Measurements from ENCODE around the gene EVI5. TPM values are rescaled to one million over a fixed set of nuclear protein-coding genes. Genes with fewer than 3 reads are reported as not detected.
"Not testable (repeated sequence)": the region's sequence is repeated elsewhere in the genome, so short reads cannot be mapped to it uniquely, and the experiment has no call there.

The EVI5 gene
- polyA plus RNA-seq, 2 donors, result 1.6 to 1.9 TPM

GRCh38 chr1:92551916-92552315 lies 233.0 kb downstream of the EVI5 start:
- no peaks in the 10 kb centered on the region for H3K27me3 ChIP-seq (ENCODE audit: control insufficient read depth in 1 of 2, insufficient read depth in 2 of 2, low read length in 2 of 2)
- no peaks in the 10 kb centered on the region for H3K9me3 ChIP-seq (ENCODE audit: control insufficient read depth in 2 of 2, insufficient read depth in 1 of 2, low read depth in 1 of 2, low read length in 1 of 2)
- H3K4me1 ChIP-seq (ENCODE audit: control insufficient read depth in 2 of 2, insufficient read depth in 2 of 2, low read length in 1 of 2), result no peaks in the 10 kb centered on the region
- 30 to 38% methylated on average over 1 of the region's 1 CpG for WGBS, 2 donors
- H3K27ac ChIP-seq (ENCODE audit: low read depth in 2 of 2, low read length in 1 of 2), result no peak overlapping the region
- H3K4me3 ChIP-seq (ENCODE audit: low read depth in 1 of 2, low read length in 2 of 2), result no peak overlapping the region
- no peaks in the 10 kb centered on the region for H3K36me3 ChIP-seq (ENCODE audit: control insufficient read depth in 2 of 2, insufficient read depth in 2 of 2, low read length in 1 of 2)

GRCh38 chr1:92544756-92545165 lies 240.1 kb downstream of the EVI5 start:
- no peaks in the 10 kb centered on the region for H3K27me3 ChIP-seq (ENCODE audit: control insufficient read depth in 1 of 2, insufficient read depth in 2 of 2, low read length in 2 of 2)
- WGBS, 2 donors, result 89 to 90% methylated on average over 2 of the region's 2 CpGs
- H3K27ac ChIP-seq (ENCODE audit: low read depth in 2 of 2, low read length in 1 of 2), result no peak overlapping the region
- no peaks in the 10 kb centered on the region for H3K4me1 ChIP-seq (ENCODE audit: control insufficient read depth in 2 of 2, insufficient read depth in 2 of 2, low read length in 1 of 2)
- H3K9me3 ChIP-seq (ENCODE audit: control insufficient read depth in 2 of 2, insufficient read depth in 1 of 2, low read depth in 1 of 2, low read length in 1 of 2), result no peaks in the 10 kb centered on the region
- H3K4me3 ChIP-seq (ENCODE audit: low read depth in 1 of 2, low read length in 2 of 2), result no peak overlapping the region
- no peaks in the 10 kb centered on the region for H3K36me3 ChIP-seq (ENCODE audit: control insufficient read depth in 2 of 2, insufficient read depth in 2 of 2, low read length in 1 of 2)

- 92 to 93% methylated on average over 9 of the region's 9 CpGs for WGBS, 2 donors
- H3K27ac ChIP-seq (ENCODE audit: low read depth in 2 of 2, low read length in 1 of 2), result no peak overlapping the region
Measured at GRCh38 chr1:92543131-92544055, 241.5 kb downstream of the EVI5 start.

GRCh38 chr1:92538413-92539061 lies 246.4 kb downstream of the EVI5 start:
- no peaks in the 10 kb centered on the region for H3K9me3 ChIP-seq (ENCODE audit: control insufficient read depth in 2 of 2, insufficient read depth in 1 of 2, low read depth in 1 of 2, low read length in 1 of 2)
- no peak overlapping the region for H3K27ac ChIP-seq (ENCODE audit: low read depth in 2 of 2, low read length in 1 of 2)
- no peaks in the 10 kb centered on the region for H3K36me3 ChIP-seq (ENCODE audit: control insufficient read depth in 2 of 2, insufficient read depth in 2 of 2, low read length in 1 of 2)
- 71 to 73% methylated on average over 2 of the region's 2 CpGs for WGBS, 2 donors
- H3K4me3 ChIP-seq (ENCODE audit: low read depth in 1 of 2, low read length in 2 of 2), result no peak overlapping the region
- H3K27me3 ChIP-seq (ENCODE audit: control insufficient read depth in 1 of 2, insufficient read depth in 2 of 2, low read length in 2 of 2), result no peaks in the 10 kb centered on the region
- no peaks in the 10 kb centered on the region for H3K4me1 ChIP-seq (ENCODE audit: control insufficient read depth in 2 of 2, insufficient read depth in 2 of 2, low read length in 1 of 2)

More at GRCh38 chr1:92543131-92544055, 241.5 kb downstream of the EVI5 start:
- Histone ChIP-seq H3K27me3 (ENCODE audit: control insufficient read depth in 1 of 2, insufficient read depth in 2 of 2, low read length in 2 of 2) (no peaks in the 10 kb centered on the region), H3K4me3 (ENCODE audit: low read depth in 1 of 2, low read length in 2 of 2) (no peak overlapping the region), H3K9me3 (ENCODE audit: control insufficient read depth in 2 of 2, insufficient read depth in 1 of 2, low read depth in 1 of 2, low read length in 1 of 2) (no peaks in the 10 kb centered on the region), H3K36me3 (ENCODE audit: control insufficient read depth in 2 of 2, insufficient read depth in 2 of 2, low read length in 1 of 2) (no peaks in the 10 kb centered on the region), H3K4me1 (ENCODE audit: control insufficient read depth in 2 of 2, insufficient read depth in 2 of 2, low read length in 1 of 2) (no peaks in the 10 kb centered on the region)

GRCh38 chr1:92538048-92538412 lies 246.9 kb downstream of the EVI5 start:
- H3K36me3 ChIP-seq (ENCODE audit: control insufficient read depth in 2 of 2, insufficient read depth in 2 of 2, low read length in 1 of 2), result no peaks in the 10 kb centered on the region
- WGBS, 2 donors, result 18 to 34% methylated on average over 2 of the region's 2 CpGs
- no peaks in the 10 kb centered on the region for H3K9me3 ChIP-seq (ENCODE audit: control insufficient read depth in 2 of 2, insufficient read depth in 1 of 2, low read depth in 1 of 2, low read length in 1 of 2)
- H3K4me1 ChIP-seq (ENCODE audit: control insufficient read depth in 2 of 2, insufficient read depth in 2 of 2, low read length in 1 of 2), result no peaks in the 10 kb centered on the region
- H3K4me3 ChIP-seq (ENCODE audit: low read depth in 1 of 2, low read length in 2 of 2), result no peak overlapping the region
- no peaks in the 10 kb centered on the region for H3K27me3 ChIP-seq (ENCODE audit: control insufficient read depth in 1 of 2, insufficient read depth in 2 of 2, low read length in 2 of 2)
- H3K27ac ChIP-seq (ENCODE audit: low read depth in 2 of 2, low read length in 1 of 2), result no peak overlapping the region

- no peaks in the 10 kb centered on the region for H3K27me3 ChIP-seq (ENCODE audit: control insufficient read depth in 1 of 2, insufficient read depth in 2 of 2, low read length in 2 of 2)
- WGBS, 2 donors, result 34 to 48% methylated on average over 2 of the region's 2 CpGs
- no peak overlapping the region for H3K27ac ChIP-seq (ENCODE audit: low read depth in 2 of 2, low read length in 1 of 2)
- H3K36me3 ChIP-seq (ENCODE audit: control insufficient read depth in 2 of 2, insufficient read depth in 2 of 2, low read length in 1 of 2), result no peaks in the 10 kb centered on the region
- no peaks in the 10 kb centered on the region for H3K9me3 ChIP-seq (ENCODE audit: control insufficient read depth in 2 of 2, insufficient read depth in 1 of 2, low read depth in 1 of 2, low read length in 1 of 2)
- no peak overlapping the region for H3K4me3 ChIP-seq (ENCODE audit: low read depth in 1 of 2, low read length in 2 of 2)
- no peaks in the 10 kb centered on the region for H3K4me1 ChIP-seq (ENCODE audit: control insufficient read depth in 2 of 2, insufficient read depth in 2 of 2, low read length in 1 of 2)
Measured at GRCh38 chr1:92536980-92537884, 247.7 kb downstream of the EVI5 start.

GRCh38 chr1:92536211-92536979 lies 248.5 kb downstream of the EVI5 start:
- WGBS, 2 donors, result 85 to 88% methylated on average over 5 of the region's 5 CpGs
- no peaks in the 10 kb centered on the region for H3K9me3 ChIP-seq (ENCODE audit: control insufficient read depth in 2 of 2, insufficient read depth in 1 of 2, low read depth in 1 of 2, low read length in 1 of 2)
- no peak overlapping the region for H3K27ac ChIP-seq (ENCODE audit: low read depth in 2 of 2, low read length in 1 of 2)
- no peaks in the 10 kb centered on the region for H3K27me3 ChIP-seq (ENCODE audit: control insufficient read depth in 1 of 2, insufficient read depth in 2 of 2, low read length in 2 of 2)
- H3K4me1 ChIP-seq (ENCODE audit: control insufficient read depth in 2 of 2, insufficient read depth in 2 of 2, low read length in 1 of 2), result no peaks in the 10 kb centered on the region
- no peaks in the 10 kb centered on the region for H3K36me3 ChIP-seq (ENCODE audit: control insufficient read depth in 2 of 2, insufficient read depth in 2 of 2, low read length in 1 of 2)
- no peak overlapping the region for H3K4me3 ChIP-seq (ENCODE audit: low read depth in 1 of 2, low read length in 2 of 2)

- not testable (repeated sequence) for H3K36me3 ChIP-seq (ENCODE audit: control insufficient read depth in 2 of 2, insufficient read depth in 2 of 2, low read length in 1 of 2); H3K27me3 ChIP-seq (ENCODE audit: control insufficient read depth in 1 of 2, insufficient read depth in 2 of 2, low read length in 2 of 2); H3K9me3 ChIP-seq (ENCODE audit: control insufficient read depth in 2 of 2, insufficient read depth in 1 of 2, low read depth in 1 of 2, low read length in 1 of 2); H3K4me3 ChIP-seq (ENCODE audit: low read depth in 1 of 2, low read length in 2 of 2); H3K4me1 ChIP-seq (ENCODE audit: control insufficient read depth in 2 of 2, insufficient read depth in 2 of 2, low read length in 1 of 2); H3K27ac ChIP-seq (ENCODE audit: low read depth in 2 of 2, low read length in 1 of 2)
- WGBS, 2 donors, result 88 to 90% methylated on average over 4 of the region's 4 CpGs
Measured at GRCh38 chr1:92532371-92532770, 252.5 kb downstream of the EVI5 start.

- H3K27me3 ChIP-seq (ENCODE audit: control insufficient read depth in 1 of 2, insufficient read depth in 2 of 2, low read length in 2 of 2); H3K36me3 ChIP-seq (ENCODE audit: control insufficient read depth in 2 of 2, insufficient read depth in 2 of 2, low read length in 1 of 2); H3K4me3 ChIP-seq (ENCODE audit: low read depth in 1 of 2, low read length in 2 of 2); H3K4me1 ChIP-seq (ENCODE audit: control insufficient read depth in 2 of 2, insufficient read depth in 2 of 2, low read length in 1 of 2); H3K27ac ChIP-seq (ENCODE audit: low read depth in 2 of 2, low read length in 1 of 2); H3K9me3 ChIP-seq (ENCODE audit: control insufficient read depth in 2 of 2, insufficient read depth in 1 of 2, low read depth in 1 of 2, low read length in 1 of 2): not testable (repeated sequence)
- WGBS, 2 donors, result 91 to 93% methylated on average over 3 of the region's 3 CpGs
Measured at GRCh38 chr1:92531939-92532338, 253.0 kb downstream of the EVI5 start.

Data from esophagus (tissue), 2 donors.